Measurements from ENCODE around the gene ASTN2. TPM values are rescaled to one million over a fixed set of nuclear protein-coding genes. Genes with fewer than 3 reads are reported as not detected.

The ASTN2 gene
- total RNA-seq, 1 experiment from 2014 or later, result 4.8 TPM

GRCh38 chr9:116585204-116585603 is 829.7 kb downstream of the ASTN2 start:
- DNase-seq (ENCODE audit: low read depth, low spot score), result no peak
- no peaks in the 10 kb centered on the region for H3K9me2 ChIP-seq (ENCODE audit: insufficient read depth)
- H4K20me1 ChIP-seq (ENCODE audit: insufficient read depth), result no peaks in the 10 kb centered on the region
- ChIA-PET RAD21 (ENCODE audit: low non-redundant PET in 1 of 2, low total read pairs in 2 of 2, uncharacterized antibody in 2 of 2, unreplicated experiment in 2 of 2) (no interaction called here), POLR2A (no interaction called here), CTCF (no interaction called here)
- H3K79me2 ChIP-seq (ENCODE audit: insufficient read depth, low read length), result no peaks in the 10 kb centered on the region
- H3K9ac ChIP-seq (ENCODE audit: low read length), result no peak overlapping the region
- H2AFZ ChIP-seq (ENCODE audit: low read depth, low read length, poor library complexity, severe bottlenecking), result no peak overlapping the region
- ATAC-seq, result no peak
- peaks cover 0 to 7% of the 10 kb centered on the region in 2 experiments; a peak in 1 of 4 replicates for H3K9me3 ChIP-seq (ENCODE audit: control insufficient read depth in 1 of 2, insufficient read depth in 1 of 2, low read depth in 1 of 2, low read length in 2 of 2)
- no peaks in the 10 kb centered on the region for H3K4me1 ChIP-seq (ENCODE audit: control insufficient read depth in 1 of 2, insufficient read depth in 2 of 2, low read length in 2 of 2)
- no peak overlapping the region for H3K27ac ChIP-seq (ENCODE audit: low read depth, low read length)
- no peaks in the 10 kb centered on the region for H3K36me3 ChIP-seq (ENCODE audit: control insufficient read depth in 1 of 2, insufficient read depth in 2 of 2, low read length in 2 of 2)
- no peak overlapping the region for H3K4me2 ChIP-seq (ENCODE audit: low read length)
- no TSS peak for BruUV-seq (replicated peaks)
- no peak overlapping the region for H3K4me3 ChIP-seq (replicated peaks in 1 of 2; ENCODE audit: low read depth in 1 of 2, low read length in 2 of 2)
- no peak for TF ChIP-seq JUND (IDR thresholded peaks at IDR 0.05)
- TF ChIP-seq SRF (IDR thresholded peaks at IDR 0.05; ENCODE audit: low read depth), result no peak
- no peak for TF ChIP-seq POLR2AphosphoS5 (IDR thresholded peaks at IDR 0.05; ENCODE audit: low read depth, low read length)
- no peak for TF ChIP-seq SIN3A (IDR thresholded peaks at IDR 0.05; ENCODE audit: low read depth)
- TF ChIP-seq CTCF (IDR thresholded peaks at IDR 0.05 in 2 of 3, conservative IDR thresholded peaks at IDR 0.05 in 1 of 3; ENCODE audit: borderline replicate concordance in 1 of 3, insufficient read depth in 1 of 3, low read depth in 2 of 3, low read length in 2 of 3), result no peak
- intact Hi-C loops (cut with micrococcal nuclease), result no loop called here
- H3K27me3 ChIP-seq (ENCODE audit: insufficient read depth, low read length), result no peaks in the 10 kb centered on the region

GRCh38 chr9:116580853-116581252 is 834.0 kb downstream of the ASTN2 start:
- ChIA-PET RAD21 (ENCODE audit: low non-redundant PET in 1 of 2, low total read pairs in 2 of 2, uncharacterized antibody in 2 of 2, unreplicated experiment in 2 of 2) (no interaction called here), POLR2A (no interaction called here), CTCF (interaction anchor here (1.5 kb wide), 1 partner anchor 81 kb away, joined by 3 read pairs; no protein-coding TSS in a partner anchor)
- no peaks in the 10 kb centered on the region for H3K9me2 ChIP-seq (ENCODE audit: insufficient read depth)
- DNase-seq (ENCODE audit: low read depth, low spot score), result no peak
- H3K9ac ChIP-seq (ENCODE audit: low read length), result no peak overlapping the region
- no peaks in the 10 kb centered on the region for H3K9me3 ChIP-seq (ENCODE audit: control insufficient read depth in 1 of 2, insufficient read depth in 1 of 2, low read depth in 1 of 2, low read length in 2 of 2)
- TF ChIP-seq ZFX (IDR thresholded peaks at IDR 0.05) (no peak), FOSL1 (IDR thresholded peaks at IDR 0.05; ENCODE audit: low read depth) (no peak), POLR2AphosphoS5 (IDR thresholded peaks at IDR 0.05; ENCODE audit: low read depth, low read length) (no peak), YY1 (IDR thresholded peaks at IDR 0.05; ENCODE audit: extremely low read depth, insufficient replicate concordance, low read depth, low read length) (no peak), CBX3 (IDR thresholded peaks at IDR 0.05; ENCODE audit: low read depth) (no peak), SRF (IDR thresholded peaks at IDR 0.05; ENCODE audit: low read depth) (no peak), TCF7L2 (IDR thresholded peaks at IDR 0.05; ENCODE audit: borderline replicate concordance, extremely low read depth, insufficient read depth, insufficient read length) (no peak), JUND (IDR thresholded peaks at IDR 0.05) (no peak), ZBTB33 (IDR thresholded peaks at IDR 0.05; ENCODE audit: extremely low read depth, insufficient replicate concordance, low read length) (no peak), CEBPB (IDR thresholded peaks at IDR 0.05; ENCODE audit: low read depth) (no peak), SP1 (IDR thresholded peaks at IDR 0.05; ENCODE audit: low read depth) (no peak), EZH2 (IDR thresholded peaks at IDR 0.05) (no peak)
- no peak overlapping the region for H2AFZ ChIP-seq (ENCODE audit: low read depth, low read length, poor library complexity, severe bottlenecking)
- intact Hi-C loops (cut with micrococcal nuclease), result no loop called here
- H3K27ac ChIP-seq (ENCODE audit: low read depth, low read length), result no peak overlapping the region
- no peaks in the 10 kb centered on the region for H3K79me2 ChIP-seq (ENCODE audit: insufficient read depth, low read length)
- H4K20me1 ChIP-seq (ENCODE audit: insufficient read depth), result no peaks in the 10 kb centered on the region
- no peak overlapping the region for H3K4me3 ChIP-seq (replicated peaks in 1 of 2; ENCODE audit: low read depth in 1 of 2, low read length in 2 of 2)
- no peaks in the 10 kb centered on the region for H3K27me3 ChIP-seq (ENCODE audit: insufficient read depth, low read length)
- ATAC-seq, result no peak
- no peak overlapping the region for H3K4me2 ChIP-seq (ENCODE audit: low read length)
- no TSS peak for BruUV-seq (replicated peaks)
- no peaks in the 10 kb centered on the region for H3K4me1 ChIP-seq (ENCODE audit: control insufficient read depth in 1 of 2, insufficient read depth in 2 of 2, low read length in 2 of 2)
- no peaks in the 10 kb centered on the region for H3K36me3 ChIP-seq (ENCODE audit: control insufficient read depth in 1 of 2, insufficient read depth in 2 of 2, low read length in 2 of 2)
